ENCODE results near the gene INTS14. TPM values are rescaled to one million over a fixed set of nuclear protein-coding genes. Genes with fewer than 3 reads are reported as not detected.

Gene INTS14
- total and polyA plus RNA-seq, 4 donors, result 14.8 to 38.2 (median 28.8) TPM

DNA sequence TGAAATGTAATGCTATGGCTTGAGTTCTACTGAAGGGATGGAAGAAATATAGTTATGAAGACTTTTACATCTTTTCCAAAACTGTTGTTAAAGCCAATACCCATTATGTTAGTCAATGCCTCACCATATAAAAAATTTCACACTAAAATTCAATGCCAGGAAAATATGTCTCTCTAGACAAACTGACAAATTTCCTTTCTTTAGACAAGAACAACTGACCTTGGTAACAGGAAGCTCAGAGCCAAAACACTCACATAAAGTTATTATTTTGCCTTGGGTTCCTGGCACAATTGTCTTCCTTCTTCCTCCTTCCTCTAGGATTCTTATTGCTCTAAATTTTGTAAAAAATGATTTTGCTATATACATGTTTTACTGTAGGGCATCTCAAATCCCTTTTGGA, 26.7 kb downstream of the INTS14 start:
- ATAC-seq (ENCODE audit: insufficient read depth, low FRiP score) (no peak), DNase-seq (no peak)
- Histone ChIP-seq H3K36me3 (ENCODE audit: control insufficient read depth in 4 of 4, insufficient read depth in 4 of 4, low read length in 4 of 4) (peaks cover 22 to 51% (median 31%) of the 10 kb centered on the region in 4 donors), H3K27me3 (ENCODE audit: control insufficient read depth in 3 of 3, insufficient read depth in 3 of 3, low read length in 2 of 3) (no peaks in the 10 kb centered on the region), H3K9ac (ENCODE audit: insufficient read depth in 1 of 2, low read length in 2 of 2) (no peak overlapping the region), H3K27ac (ENCODE audit: low read depth in 1 of 2, low read length in 1 of 2) (no peak overlapping the region), H3K9me3 (ENCODE audit: control insufficient read depth in 4 of 4, insufficient read depth in 3 of 4, low read length in 3 of 4) (no peaks in the 10 kb centered on the region), H3K4me3 (no peak overlapping the region), H3K4me1 (ENCODE audit: control insufficient read depth in 5 of 5, insufficient read depth in 5 of 5, low read length in 5 of 5) (peaks cover 0 to 7% (median 0%) of the 10 kb centered on the region in 5 donors)
- TF ChIP-seq, protein P1, sequence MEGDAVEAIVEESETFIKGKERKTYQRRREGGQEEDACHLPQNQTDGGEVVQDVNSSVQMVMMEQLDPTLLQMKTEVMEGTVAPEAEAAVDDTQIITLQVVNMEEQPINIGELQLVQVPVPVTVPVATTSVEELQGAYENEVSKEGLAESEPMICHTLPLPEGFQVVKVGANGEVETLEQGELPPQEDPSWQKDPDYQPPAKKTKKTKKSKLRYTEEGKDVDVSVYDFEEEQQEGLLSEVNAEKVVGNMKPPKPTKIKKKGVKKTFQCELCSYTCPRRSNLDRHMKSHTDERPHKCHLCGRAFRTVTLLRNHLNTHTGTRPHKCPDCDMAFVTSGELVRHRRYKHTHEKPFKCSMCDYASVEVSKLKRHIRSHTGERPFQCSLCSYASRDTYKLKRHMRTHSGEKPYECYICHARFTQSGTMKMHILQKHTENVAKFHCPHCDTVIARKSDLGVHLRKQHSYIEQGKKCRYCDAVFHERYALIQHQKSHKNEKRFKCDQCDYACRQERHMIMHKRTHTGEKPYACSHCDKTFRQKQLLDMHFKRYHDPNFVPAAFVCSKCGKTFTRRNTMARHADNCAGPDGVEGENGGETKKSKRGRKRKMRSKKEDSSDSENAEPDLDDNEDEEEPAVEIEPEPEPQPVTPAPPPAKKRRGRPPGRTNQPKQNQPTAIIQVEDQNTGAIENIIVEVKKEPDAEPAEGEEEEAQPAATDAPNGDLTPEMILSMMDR (IDR thresholded peaks at IDR 0.05; ENCODE audit: control extremely low read depth, extremely low read depth), result no peak

DNA sequence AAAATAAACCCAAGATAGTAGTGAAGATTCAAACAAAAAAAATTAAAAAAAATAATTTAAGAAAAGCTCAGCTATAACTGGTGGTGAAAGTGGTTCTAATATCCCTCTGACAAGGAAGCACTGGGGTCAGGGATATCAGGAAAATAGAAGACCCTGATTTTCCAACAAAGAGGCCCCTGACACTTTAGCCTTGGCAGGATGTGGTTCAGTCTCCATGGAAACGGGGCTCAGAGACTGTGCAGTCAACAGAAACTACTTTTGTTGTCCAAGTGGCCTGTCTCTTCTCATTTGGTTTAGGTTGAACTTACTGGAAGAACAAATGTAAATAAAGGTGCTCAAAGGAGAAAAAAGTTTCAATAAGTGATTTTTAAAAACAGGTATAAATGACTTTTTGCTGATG, 27.2 kb downstream of the INTS14 start:
- peak; percentile 47 to 76 (median 71) for DNase-seq
- TF ChIP-seq, protein P1 (IDR thresholded peaks at IDR 0.05; ENCODE audit: control extremely low read depth, extremely low read depth), result no peak
- Histone ChIP-seq H3K27me3 (ENCODE audit: control insufficient read depth in 3 of 3, insufficient read depth in 3 of 3, low read length in 2 of 3) (no peaks in the 10 kb centered on the region), H3K4me3 (no peak overlapping the region), H3K36me3 (ENCODE audit: control insufficient read depth in 4 of 4, insufficient read depth in 4 of 4, low read length in 4 of 4) (peaks cover 24 to 51% (median 33%) of the 10 kb centered on the region in 4 donors), H3K4me1 (ENCODE audit: control insufficient read depth in 5 of 5, insufficient read depth in 5 of 5, low read length in 5 of 5) (peaks cover 0 to 7% (median 0%) of the 10 kb centered on the region in 5 donors), H3K9ac (ENCODE audit: insufficient read depth in 1 of 2, low read length in 2 of 2) (no peak overlapping the region), H3K9me3 (ENCODE audit: control insufficient read depth in 4 of 4, insufficient read depth in 3 of 4, low read length in 3 of 4) (no peaks in the 10 kb centered on the region), H3K27ac (ENCODE audit: low read depth in 1 of 2, low read length in 1 of 2) (no peak overlapping the region)
- 0 to 24% methylated on average over 1 of the region's 1 CpG for WGBS, 2 donors
- ATAC-seq (ENCODE audit: insufficient read depth, low FRiP score), result no peak

DNA sequence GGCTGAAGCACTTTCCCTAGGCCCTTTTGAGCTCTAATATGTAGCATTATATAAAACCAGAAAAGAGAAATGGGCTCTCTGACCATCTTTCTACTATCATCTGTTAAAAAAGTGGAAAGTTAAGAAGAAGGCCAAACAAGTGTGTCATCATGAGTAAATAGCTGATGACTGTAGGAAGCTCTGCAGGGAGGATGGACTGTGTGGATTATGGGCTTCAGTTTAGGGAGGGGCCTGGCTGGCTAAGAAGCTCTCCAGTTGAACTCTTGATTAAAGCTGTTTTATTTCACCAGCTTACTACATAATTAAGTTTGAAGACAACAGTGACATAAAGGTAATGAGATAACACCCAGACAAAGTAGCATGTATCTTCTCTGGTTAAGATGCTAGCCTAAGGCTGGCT, 30.6 kb downstream of the INTS14 start:
- TF ChIP-seq, protein P1 (IDR thresholded peaks at IDR 0.05; ENCODE audit: control extremely low read depth, extremely low read depth), result no peak
- peak overlapping the region in 1 of 2 donors; percentile 13 for H3K9ac ChIP-seq (ENCODE audit: insufficient read depth in 1 of 2, low read length in 2 of 2)
- no peak overlapping the region for H3K27ac ChIP-seq (ENCODE audit: low read depth in 1 of 2, low read length in 1 of 2)
- H3K4me3 ChIP-seq, result no peak overlapping the region
- ATAC-seq (ENCODE audit: insufficient read depth, low FRiP score) (no peak), DNase-seq (no peak)
- H3K27me3 ChIP-seq (ENCODE audit: control insufficient read depth in 3 of 3, insufficient read depth in 3 of 3, low read length in 2 of 3), result no peaks in the 10 kb centered on the region
- peaks cover 26 to 41% (median 36%) of the 10 kb centered on the region in 4 donors for H3K36me3 ChIP-seq (ENCODE audit: control insufficient read depth in 4 of 4, insufficient read depth in 4 of 4, low read length in 4 of 4)
- H3K4me1 ChIP-seq (ENCODE audit: control insufficient read depth in 5 of 5, insufficient read depth in 5 of 5, low read length in 5 of 5), result peaks cover 0 to 7% (median 3%) of the 10 kb centered on the region in 5 donors
- peaks cover 0 to 2% (median 0%) of the 10 kb centered on the region in 4 donors for H3K9me3 ChIP-seq (ENCODE audit: control insufficient read depth in 4 of 4, insufficient read depth in 3 of 4, low read length in 3 of 4)

DNA sequence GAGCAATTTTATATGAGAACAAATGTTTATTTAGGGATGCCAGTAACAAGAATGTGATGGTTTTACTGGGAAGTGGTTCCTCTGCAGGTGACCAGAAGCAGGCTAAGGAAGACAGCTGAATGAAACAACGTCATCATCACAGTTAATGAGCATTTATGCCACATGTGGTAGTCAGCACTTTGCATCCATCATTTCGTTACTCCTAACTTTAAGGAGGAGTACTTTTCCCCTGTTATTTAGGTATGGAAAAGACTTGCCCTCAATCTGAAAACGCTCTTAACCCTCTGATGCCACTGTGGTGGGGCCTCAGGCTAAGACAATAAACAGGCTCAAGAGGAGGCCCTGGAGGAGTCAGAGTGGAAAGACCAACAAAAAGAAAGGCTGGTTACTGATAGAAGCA, 31.2 kb downstream of the INTS14 start:
- TF ChIP-seq, protein P1 (IDR thresholded peaks at IDR 0.05; ENCODE audit: control extremely low read depth, extremely low read depth), result no peak
- Histone ChIP-seq H3K4me1 (ENCODE audit: control insufficient read depth in 5 of 5, insufficient read depth in 5 of 5, low read length in 5 of 5) (peaks cover 0 to 7% (median 3%) of the 10 kb centered on the region in 5 donors), H3K27ac (ENCODE audit: low read depth in 1 of 2, low read length in 1 of 2) (peak overlapping the region in 1 of 2 donors; percentile 52), H3K9ac (ENCODE audit: insufficient read depth in 1 of 2, low read length in 2 of 2) (no peak overlapping the region), H3K27me3 (ENCODE audit: control insufficient read depth in 3 of 3, insufficient read depth in 3 of 3, low read length in 2 of 3) (no peaks in the 10 kb centered on the region), H3K36me3 (ENCODE audit: control insufficient read depth in 4 of 4, insufficient read depth in 4 of 4, low read length in 4 of 4) (peaks cover 26 to 41% (median 37%) of the 10 kb centered on the region in 4 donors), H3K9me3 (ENCODE audit: control insufficient read depth in 4 of 4, insufficient read depth in 3 of 4, low read length in 3 of 4) (peaks cover 0 to 2% (median 0%) of the 10 kb centered on the region in 4 donors), H3K4me3 (no peak overlapping the region)
- ATAC-seq (ENCODE audit: insufficient read depth, low FRiP score) (no peak), DNase-seq (peak in 2 of 3 donors; percentile 22 to 33)
- WGBS, 2 donors, result 79 to 84% methylated on average over 3 of the region's 3 CpGs

Data from lung (tissue), 12 donors.